HG03469 (cell line): ENCODE results near the gene DMRT3.
"Not testable (repeated sequence)": the region's sequence is repeated elsewhere in the genome, so short reads cannot be mapped to it uniquely, and the experiment has no call there.

Experiments
- ATAC-seq: cut with Tn5 transposase; IDR thresholded peaks from one replicate; pipeline ENCODE4 v1.9.1; 2021; ENCODE audit warnings: mild to moderate bottlenecking, moderate library complexity, moderate number of reproducible peaks; ENCODE audit not compliant: unreplicated experiment

Gene DMRT3

GRCh38 chr9:998299-999110 lies 22.1 kb downstream of the DMRT3 start:
- not testable (repeated sequence) for ATAC-seq

DNA sequence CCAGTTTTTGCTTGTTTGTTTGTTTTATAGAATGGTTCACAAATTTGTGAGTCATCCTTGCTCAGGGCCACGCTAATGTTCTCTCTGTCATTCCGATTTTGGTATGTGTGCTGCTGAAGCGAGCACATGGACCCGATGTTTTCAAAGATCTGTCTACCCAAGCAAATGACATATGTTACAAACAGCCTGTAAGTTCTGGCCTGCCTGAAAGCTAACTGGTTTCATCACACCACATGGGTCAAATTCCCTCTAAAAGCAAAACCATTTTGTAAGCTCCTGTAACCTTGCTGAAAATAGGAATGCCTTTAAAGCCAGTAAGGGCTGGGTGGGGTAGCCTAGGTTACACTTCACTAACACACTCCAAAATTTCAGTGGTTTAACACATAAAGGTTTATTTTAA lies 25.4 kb downstream of the DMRT3 start:
- no peak for ATAC-seq

DNA sequence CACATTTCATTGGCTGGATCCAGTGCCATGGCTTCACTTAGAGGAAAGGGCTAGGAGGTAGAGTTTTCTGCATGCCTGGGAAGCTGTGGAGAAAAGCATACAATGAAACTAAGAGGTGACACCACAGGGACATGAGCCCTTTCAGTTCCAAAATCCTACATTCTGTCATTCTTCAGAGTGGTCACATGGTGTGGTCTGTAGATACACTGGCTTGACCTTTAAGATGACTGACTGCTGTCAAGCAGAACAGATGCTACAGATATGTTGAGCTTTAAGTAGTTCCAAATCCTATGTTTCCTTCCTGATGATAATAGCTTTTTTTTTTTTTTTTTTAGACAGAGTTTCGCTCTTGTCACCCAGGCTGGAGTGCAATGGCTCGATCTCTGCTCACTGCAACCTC lies 26.2 kb downstream of the DMRT3 start:
- no peak for ATAC-seq

DNA sequence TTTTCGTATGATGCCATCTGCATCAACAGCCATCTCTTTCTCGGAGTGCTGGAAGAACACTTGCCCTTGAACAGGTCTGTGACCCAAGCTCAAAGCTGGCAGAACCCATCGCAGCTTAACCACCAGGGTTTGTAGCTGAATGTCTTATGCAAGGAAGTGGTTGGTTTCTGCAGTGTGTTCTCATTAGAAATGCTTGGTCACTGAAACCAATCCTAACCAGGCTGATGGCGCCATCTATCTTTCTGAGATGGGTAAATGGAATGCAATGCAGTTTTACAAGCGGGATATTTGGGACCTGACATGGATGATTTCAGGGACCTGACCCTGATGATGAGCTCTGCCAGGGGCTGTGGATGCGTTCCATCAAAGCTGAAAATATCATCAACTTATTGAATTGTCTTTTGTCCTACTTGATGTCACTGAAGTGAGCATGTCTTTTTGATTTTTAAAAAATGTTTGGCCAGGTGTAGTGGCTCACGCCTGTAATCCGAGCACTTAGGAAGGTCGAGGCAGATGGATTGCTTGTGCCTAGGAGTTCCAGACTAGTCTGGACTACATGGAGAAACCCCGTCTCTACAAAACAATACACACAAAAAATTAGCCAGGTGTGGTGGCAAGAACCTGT lies 28.7 kb downstream of the DMRT3 start:
- peak; percentile 52 for ATAC-seq

GRCh38 chr9:1007312-1007711 lies 30.9 kb downstream of the DMRT3 start:
- ATAC-seq = no peak

GRCh38 chr9:1008216-1008615 lies 31.8 kb downstream of the DMRT3 start:
- no peak for ATAC-seq

DNA sequence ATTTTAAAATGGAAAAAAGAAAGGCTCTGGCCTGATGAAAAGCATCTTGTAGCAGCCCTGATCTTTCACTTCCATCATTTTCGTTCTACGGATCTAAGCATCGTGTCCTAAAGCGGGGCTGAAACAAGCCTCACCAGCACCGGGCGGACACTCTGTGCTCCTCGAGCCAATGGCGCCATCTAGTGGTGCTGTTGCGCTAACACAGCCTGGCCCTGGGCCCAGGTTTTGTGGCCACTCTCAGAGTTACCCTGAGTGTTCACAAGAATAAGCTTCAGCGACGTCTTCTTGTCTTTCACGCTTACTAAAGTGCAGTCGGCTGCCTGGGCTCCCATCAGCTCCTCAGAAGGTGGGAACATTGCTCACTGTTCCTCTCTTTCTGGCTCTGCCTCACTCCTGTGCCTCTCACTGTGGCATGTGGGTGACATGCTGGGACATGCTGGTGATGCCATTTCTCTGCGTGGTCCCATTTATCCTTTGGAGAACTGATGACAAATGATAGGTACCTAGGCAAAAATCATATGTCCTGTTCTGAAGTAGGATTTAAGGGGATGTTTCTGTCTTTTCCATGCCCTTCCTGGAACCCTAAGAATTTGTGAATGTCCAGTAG lies 32.7 kb downstream of the DMRT3 start:
- ATAC-seq = peak; percentile 89

GRCh38 chr9:1013021-1013420 lies 36.6 kb downstream of the DMRT3 start:
- ATAC-seq = no peak

DNA sequence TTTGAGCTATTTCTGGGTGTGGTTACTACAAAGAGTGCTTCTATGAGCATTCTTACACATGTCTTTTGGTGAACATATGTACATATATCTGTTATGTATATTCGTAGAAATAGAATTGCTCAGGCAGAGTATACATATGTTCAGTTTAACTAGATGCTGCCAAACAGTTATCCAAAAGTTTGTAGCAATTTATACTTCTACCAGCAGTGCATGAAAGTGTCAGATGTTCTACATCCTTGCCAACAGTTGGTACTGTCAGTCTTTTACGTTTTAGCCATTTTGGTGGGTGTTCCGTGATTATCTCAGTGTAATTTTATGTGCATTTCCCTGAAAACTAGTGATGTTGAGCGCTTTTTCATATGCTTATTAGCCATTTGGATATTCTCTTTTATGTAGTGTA lies 37.8 kb downstream of the DMRT3 start:
- no peak for ATAC-seq

DNA sequence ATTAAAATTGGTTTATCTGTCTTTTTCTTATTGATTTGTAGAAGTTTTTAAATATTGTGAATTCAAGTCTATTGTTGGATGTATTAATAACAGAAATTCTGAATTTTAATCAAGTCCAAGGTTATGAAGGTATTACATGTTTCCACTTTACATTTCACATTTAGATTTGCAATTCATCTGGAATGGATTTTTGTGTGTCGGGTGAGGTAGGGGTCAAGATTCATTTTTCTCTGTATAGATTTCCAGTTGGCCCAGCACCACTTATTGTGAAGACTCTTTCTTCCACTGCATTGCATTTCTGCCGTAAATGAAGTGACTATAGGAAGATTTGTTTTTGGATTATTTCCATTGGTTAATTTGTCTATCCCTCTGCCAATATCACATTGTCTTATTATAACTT lies 38.2 kb downstream of the DMRT3 start:
- ATAC-seq = no peak

DNA sequence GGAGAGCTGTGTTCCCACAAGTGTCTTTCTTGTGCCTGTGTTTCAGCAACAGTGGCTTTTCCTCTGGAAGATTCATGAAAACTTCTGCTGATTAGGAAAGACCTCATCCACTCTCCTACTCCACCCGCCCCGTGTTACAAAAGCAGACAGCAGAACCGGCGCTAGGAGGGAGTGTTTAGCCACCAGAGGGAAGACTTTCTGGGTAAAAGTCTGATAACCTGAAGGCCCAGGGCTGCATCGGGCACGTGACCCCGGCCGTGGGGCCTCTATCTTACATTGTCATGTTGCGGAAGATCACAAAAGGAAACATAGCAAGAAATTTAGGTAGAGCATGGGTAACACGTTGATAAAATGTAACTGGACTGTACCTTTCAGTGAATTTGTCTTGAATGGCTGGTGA lies 41.7 kb downstream of the DMRT3 start:
- no peak for ATAC-seq

GRCh38 chr9:1024112-1024511 lies 47.7 kb downstream of the DMRT3 start:
- ATAC-seq = no peak

DNA sequence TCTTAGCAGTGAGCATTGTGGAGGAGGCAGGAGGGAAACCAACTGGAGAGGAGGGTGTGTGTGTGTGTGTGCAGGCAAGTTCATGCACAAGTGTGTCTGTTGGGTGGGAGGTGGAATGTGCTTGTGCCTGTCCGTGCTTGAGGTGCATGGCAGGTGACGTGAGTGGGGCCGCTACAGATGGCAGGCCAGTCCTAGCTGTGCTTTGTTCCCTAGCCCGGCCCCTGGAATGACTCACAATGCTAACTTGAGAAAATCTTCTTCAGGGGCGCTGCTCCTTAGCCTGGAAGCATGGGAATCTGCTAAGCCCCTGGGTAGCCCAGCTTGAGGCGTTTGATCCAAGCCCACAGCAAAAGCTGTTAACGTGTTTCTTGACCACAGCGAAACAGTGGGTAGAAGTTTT lies 48.7 kb downstream of the DMRT3 start:
- ATAC-seq = no peak

GRCh38 chr9:1026219-1026618 lies 49.8 kb downstream of the DMRT3 start:
- ATAC-seq = no peak

DNA sequence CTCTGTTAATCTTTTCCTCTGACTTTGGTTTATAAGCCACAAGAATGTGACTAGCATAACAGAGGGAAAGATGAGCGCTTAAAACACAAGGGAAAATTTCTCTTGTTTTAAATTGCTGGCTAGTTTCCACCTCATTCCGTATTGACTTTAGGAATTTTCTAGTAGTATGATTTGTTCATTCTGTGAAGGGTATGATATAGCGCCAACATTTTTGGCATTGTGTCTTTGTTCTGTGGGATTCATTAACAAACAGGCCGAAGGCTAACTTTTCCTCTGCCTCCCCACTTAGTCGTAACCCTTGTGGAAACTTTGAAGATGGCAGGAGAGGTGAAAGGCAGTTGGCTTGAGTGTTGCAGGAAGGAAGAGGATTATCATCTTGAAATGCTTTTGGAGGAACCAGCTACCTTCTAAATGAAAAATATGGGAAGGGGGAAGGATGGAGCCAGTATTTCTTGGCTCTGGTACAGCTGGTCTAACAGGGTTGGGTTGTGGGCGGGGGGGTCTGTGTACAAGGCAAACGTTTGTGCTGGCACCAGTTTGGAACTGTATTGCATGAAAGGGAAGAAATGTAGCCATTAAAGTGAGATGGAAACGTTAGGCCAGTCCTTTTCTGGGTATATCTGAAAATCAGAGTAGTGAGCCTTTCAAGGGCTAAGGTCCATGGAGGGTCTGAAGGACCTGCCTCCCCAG lies 52.2 kb downstream of the DMRT3 start:
- ATAC-seq = no peak

GRCh38 chr9:1031951-1032601 lies 55.6 kb downstream of the DMRT3 start:
- ATAC-seq = no peak

DNA sequence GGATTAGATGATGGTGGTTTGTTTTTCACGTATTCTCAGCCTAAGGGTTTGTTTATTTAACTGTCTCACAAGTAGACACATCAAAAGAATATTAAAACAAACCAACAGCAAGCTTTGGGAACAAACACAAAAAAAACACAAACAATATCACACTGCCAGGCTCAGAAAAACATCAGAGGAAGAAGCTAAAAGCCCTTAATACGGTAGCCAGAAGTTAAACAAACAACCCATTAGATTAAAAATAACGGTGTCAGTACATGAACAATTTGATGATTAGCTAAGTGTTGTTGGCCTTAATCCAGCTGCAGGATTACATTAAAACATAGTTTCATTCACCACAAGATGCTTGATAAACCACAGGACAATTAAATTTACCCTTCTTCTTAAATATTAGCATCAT lies 57.8 kb downstream of the DMRT3 start:
- no peak for ATAC-seq

GRCh38 chr9:1039589-1039988 lies 63.1 kb downstream of the DMRT3 start:
- no peak for ATAC-seq
